ENCODE data around the gene PPP1R3G. TPM values are rescaled to one million over a fixed set of nuclear protein-coding genes. Genes with fewer than 3 reads are reported as not detected.

PPP1R3G gene
- total RNA-seq, 1 donor from 2014 or later = 4.4 TPM

DNA sequence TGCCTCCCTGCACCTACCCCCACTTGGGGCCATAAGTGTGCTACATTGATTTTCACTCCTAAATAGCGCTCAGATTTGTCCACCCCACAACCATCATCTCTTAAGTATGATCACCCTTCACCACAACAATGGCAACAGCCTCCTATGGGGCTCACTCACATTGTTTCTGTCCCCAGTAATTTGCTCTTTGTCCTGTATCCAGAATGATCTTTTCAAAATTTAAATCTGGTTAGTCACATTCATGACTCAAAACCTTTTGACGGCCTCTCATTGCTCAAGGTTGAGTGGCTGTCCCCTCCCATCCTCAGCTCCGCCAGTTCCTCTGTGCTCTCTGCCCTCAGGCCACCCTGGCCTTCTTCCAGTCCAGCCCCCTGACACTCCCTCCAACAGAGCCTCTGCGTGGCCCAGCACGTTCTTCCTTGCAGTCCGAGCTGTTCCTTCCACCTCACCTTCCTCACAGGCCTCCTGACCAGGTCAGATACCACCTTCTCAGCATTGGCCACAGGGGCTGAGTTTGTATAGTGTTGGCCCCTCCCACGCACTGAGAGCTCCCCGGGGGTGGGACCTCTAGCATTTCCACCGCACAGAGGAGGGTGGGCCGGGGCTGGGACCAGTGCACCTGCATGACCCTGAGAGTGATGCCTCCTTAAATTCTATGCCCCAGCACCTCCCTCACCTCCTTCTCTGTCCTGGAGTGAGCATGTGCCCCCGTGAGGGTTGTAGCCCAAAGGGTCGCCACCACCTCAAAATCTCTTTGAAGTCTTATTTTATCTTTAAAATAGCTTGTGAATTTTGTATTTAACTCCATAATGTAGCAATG lies 2.4 kb upstream of the PPP1R3G start:
- Histone ChIP-seq H3K4me1 (peaks cover 36% of the 10 kb centered on the region), H3K36me3 (no peaks in the 10 kb centered on the region), H3K27ac (peak overlapping the region; percentile 55), H3K9me3 (no peaks in the 10 kb centered on the region), H3K4me3 (no peak overlapping the region), H3K27me3 (no peaks in the 10 kb centered on the region)
- peak in 1 of 2 donors; percentile 74 for DNase-seq (ENCODE audit: extremely low spot score in 2 of 2)
- peak; percentile 22 to 55 for TF ChIP-seq POLR2AphosphoS5 (IDR thresholded peaks at IDR 0.05; ENCODE audit: insufficient read depth in 1 of 2, low read depth in 1 of 2)
- no peak for TF ChIP-seq POLR2A (IDR thresholded peaks at IDR 0.05)
- intact Hi-C loops (cut with DNase I) = no loop called here

DNA sequence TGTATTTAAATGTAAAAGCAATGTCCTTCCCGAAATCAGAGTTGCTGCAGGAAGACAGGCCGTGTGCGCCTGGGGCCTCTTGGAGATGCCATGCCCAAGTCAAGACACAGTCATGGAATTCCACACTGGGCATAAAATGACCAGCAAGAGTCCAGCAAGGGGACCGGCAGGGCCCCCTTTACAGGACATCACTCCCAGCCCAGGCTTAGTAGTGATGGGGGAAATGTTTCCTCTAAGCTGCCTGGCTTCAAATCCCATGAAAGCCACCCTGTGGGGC lies 1.9 kb upstream of the PPP1R3G start:
- peaks cover 38% of the 10 kb centered on the region for H3K4me1 ChIP-seq
- peak overlapping the region; percentile 88 for H3K27ac ChIP-seq
- TF ChIP-seq POLR2AphosphoS5 (IDR thresholded peaks at IDR 0.05; ENCODE audit: insufficient read depth in 1 of 2, low read depth in 1 of 2) = no peak
- intact Hi-C loops (cut with DNase I) = no loop called here
- no peak overlapping the region for H3K4me3 ChIP-seq
- no peaks in the 10 kb centered on the region for H3K27me3 ChIP-seq
- H3K9me3 ChIP-seq = no peaks in the 10 kb centered on the region
- H3K36me3 ChIP-seq = no peaks in the 10 kb centered on the region
- peak in 1 of 2 donors; percentile 31 for DNase-seq (ENCODE audit: extremely low spot score in 2 of 2)

DNA sequence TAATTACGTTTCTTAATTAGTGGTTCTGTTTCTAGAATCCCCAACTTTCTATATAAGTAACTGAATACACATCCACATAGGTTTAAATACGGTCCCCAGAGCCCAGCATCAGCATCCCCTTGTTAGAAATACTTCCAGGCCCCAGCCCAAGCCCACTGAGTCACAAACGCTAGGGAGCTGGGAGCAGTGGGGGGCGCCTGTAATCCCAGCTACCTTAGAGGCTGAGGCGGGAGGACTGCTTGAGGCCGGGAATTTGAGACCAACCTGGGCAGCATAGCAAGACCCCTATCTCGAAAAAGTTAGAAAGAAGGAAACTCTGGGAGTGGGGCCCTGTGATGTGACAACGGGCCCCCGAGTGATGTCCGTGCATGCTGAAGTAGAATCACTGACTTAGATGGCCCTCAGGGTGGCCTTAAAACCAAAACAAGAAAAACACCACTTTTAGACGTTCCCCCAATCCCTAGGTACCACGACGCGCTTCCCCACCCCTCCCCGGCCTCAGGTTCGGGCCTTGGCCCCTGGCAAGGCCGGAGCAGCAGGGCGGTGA lies 1.3 kb upstream of the PPP1R3G start:
- Histone ChIP-seq H3K27ac (peak overlapping the region; percentile 88), H3K27me3 (no peaks in the 10 kb centered on the region), H3K36me3 (no peaks in the 10 kb centered on the region), H3K9me3 (no peaks in the 10 kb centered on the region), H3K4me3 (peak overlapping the region; percentile 66 to 71), H3K4me1 (peaks cover 38% of the 10 kb centered on the region)
- intact Hi-C loops (cut with DNase I) = no loop called here
- DNase-seq (ENCODE audit: extremely low spot score in 2 of 2) = no peak
- no peak for TF ChIP-seq POLR2A (IDR thresholded peaks at IDR 0.05)
- TF ChIP-seq, protein P1, sequence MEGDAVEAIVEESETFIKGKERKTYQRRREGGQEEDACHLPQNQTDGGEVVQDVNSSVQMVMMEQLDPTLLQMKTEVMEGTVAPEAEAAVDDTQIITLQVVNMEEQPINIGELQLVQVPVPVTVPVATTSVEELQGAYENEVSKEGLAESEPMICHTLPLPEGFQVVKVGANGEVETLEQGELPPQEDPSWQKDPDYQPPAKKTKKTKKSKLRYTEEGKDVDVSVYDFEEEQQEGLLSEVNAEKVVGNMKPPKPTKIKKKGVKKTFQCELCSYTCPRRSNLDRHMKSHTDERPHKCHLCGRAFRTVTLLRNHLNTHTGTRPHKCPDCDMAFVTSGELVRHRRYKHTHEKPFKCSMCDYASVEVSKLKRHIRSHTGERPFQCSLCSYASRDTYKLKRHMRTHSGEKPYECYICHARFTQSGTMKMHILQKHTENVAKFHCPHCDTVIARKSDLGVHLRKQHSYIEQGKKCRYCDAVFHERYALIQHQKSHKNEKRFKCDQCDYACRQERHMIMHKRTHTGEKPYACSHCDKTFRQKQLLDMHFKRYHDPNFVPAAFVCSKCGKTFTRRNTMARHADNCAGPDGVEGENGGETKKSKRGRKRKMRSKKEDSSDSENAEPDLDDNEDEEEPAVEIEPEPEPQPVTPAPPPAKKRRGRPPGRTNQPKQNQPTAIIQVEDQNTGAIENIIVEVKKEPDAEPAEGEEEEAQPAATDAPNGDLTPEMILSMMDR (IDR thresholded peaks at IDR 0.05) = no peak
- TF ChIP-seq POLR2AphosphoS5 (IDR thresholded peaks at IDR 0.05; ENCODE audit: insufficient read depth in 1 of 2, low read depth in 1 of 2) = no peak

DNA sequence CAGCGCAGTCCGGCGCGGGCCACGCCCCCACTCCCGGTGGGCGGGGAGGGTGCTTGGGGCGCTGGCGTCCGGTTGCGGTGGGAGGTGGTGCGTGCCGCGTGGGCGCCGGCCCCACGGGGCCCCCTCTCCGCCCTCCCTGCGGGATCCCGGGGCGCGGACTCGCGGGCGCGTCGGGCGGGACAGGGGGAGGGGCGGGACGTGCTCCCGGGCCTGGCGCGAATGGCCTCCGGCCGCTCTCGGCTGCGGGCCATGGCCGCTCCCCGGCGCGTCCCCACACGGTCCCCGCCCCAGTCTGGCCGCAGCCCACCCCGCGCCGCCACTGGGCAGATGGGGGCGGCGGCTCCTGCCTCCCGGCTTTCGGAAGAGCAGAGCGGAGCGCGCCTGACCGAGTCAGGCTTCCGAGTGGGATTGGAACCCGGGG lies 771 bp upstream of the PPP1R3G start:
- peak in 1 of 2 donors; percentile 55 for TF ChIP-seq POLR2A (IDR thresholded peaks at IDR 0.05)
- no peak for TF ChIP-seq POLR2AphosphoS5 (IDR thresholded peaks at IDR 0.05; ENCODE audit: insufficient read depth in 1 of 2, low read depth in 1 of 2)
- Histone ChIP-seq H3K36me3 (no peaks in the 10 kb centered on the region), H3K4me1 (peaks cover 38% of the 10 kb centered on the region), H3K27ac (peak overlapping the region; percentile 88), H3K4me3 (peak overlapping the region; percentile 66 to 71), H3K27me3 (no peaks in the 10 kb centered on the region), H3K9me3 (no peaks in the 10 kb centered on the region)
- intact Hi-C loops (cut with DNase I) = no loop called here
- peak in 1 of 2 donors; percentile 58 for DNase-seq (ENCODE audit: extremely low spot score in 2 of 2)

GRCh38 chr6:5085648-5086293 lies 630 bp downstream of the PPP1R3G start:
- Histone ChIP-seq H3K9me3 (no peaks in the 10 kb centered on the region), H3K36me3 (no peaks in the 10 kb centered on the region), H3K27ac (peak overlapping the region; percentile 88), H3K4me1 (peaks cover 38% of the 10 kb centered on the region), H3K27me3 (no peaks in the 10 kb centered on the region), H3K4me3 (peak overlapping the region; percentile 66 to 71)
- DNase-seq (ENCODE audit: extremely low spot score in 2 of 2) = peak in 1 of 2 donors; percentile 64
- intact Hi-C loops (cut with DNase I) = no loop called here
- TF ChIP-seq, protein P1 (IDR thresholded peaks at IDR 0.05) = no peak

DNA sequence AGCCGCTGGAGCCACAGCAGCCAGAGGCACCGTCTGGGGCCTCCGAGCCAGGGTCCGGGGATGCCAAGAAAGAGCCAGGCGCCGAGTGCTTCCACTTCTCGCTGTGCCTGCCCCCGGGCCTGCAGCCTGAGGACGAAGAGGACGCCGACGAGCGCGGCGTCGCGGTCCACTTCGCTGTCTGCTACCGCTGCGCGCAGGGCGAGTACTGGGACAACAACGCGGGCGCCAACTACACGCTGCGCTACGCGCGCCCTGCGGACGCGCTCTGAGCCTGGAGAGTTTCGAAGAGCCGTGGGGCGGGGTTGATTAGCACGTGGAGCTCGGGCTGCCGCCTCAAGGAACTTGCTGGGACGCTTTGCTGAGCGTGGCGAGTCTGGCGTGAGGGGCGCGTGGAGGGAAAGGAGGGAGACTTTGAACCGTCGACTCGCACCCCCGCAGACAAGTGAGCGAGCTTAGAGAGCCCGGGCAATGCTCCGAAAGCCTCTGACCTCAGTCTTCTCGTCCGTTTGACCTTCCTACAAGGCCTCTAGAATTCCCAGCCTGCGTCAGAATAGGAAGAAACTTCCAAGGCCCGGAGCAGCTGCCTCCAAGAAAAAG lies 1.3 kb downstream of the PPP1R3G start:
- DNase-seq (ENCODE audit: extremely low spot score in 2 of 2) = peak; percentile 84
- no peaks in the 10 kb centered on the region for H3K27me3 ChIP-seq
- peak in 1 of 2 donors; percentile 10 for TF ChIP-seq POLR2AphosphoS5 (IDR thresholded peaks at IDR 0.05; ENCODE audit: insufficient read depth in 1 of 2, low read depth in 1 of 2)
- no peak for TF ChIP-seq POLR2A (IDR thresholded peaks at IDR 0.05)
- peaks cover 38% of the 10 kb centered on the region for H3K4me1 ChIP-seq
- H3K4me3 ChIP-seq = peak overlapping the region; percentile 66 to 71
- H3K9me3 ChIP-seq = no peaks in the 10 kb centered on the region
- H3K27ac ChIP-seq = peak overlapping the region; percentile 88
- no peaks in the 10 kb centered on the region for H3K36me3 ChIP-seq
- intact Hi-C loops (cut with DNase I) = no loop called here

All from vagina (tissue), 2 donors.